ENCODE measurements around the gene CALR3. TPM values are rescaled to one million over a fixed set of nuclear protein-coding genes. Genes with fewer than 3 reads are reported as not detected.
A peak's percentile ranks its signal among the peaks of the same experiment; 100 is the strongest.

Gene CALR3
- total and polyA plus RNA-seq, 2 of the 13 experiments (the other 11 are each of a cell fraction or from before 2014, with no cell fraction given) = not detected

GRCh38 chr19:16470541-16470910, 25.4 kb downstream of the CALR3 start:
- BruUV-seq (replicated peaks) = no TSS peak
- H3K9me3 ChIP-seq (ENCODE audit: low read length) = peaks cover 6% of the 10 kb centered on the region
- no peaks in the 10 kb centered on the region for H3K27me3 ChIP-seq (ENCODE audit: control insufficient read depth in 1 of 2, insufficient read depth in 2 of 2, low read length in 2 of 2)
- intact Hi-C loops (cut with micrococcal nuclease; ENCODE audit: unreplicated experiment) = no loop called here
- H3K4me2 ChIP-seq (ENCODE audit: low read depth, low read length) = peak overlapping the region; percentile 88
- in situ Hi-C loops (cut with HindIII; ENCODE audit: extremely low pct_ligation_motif_present, low pct_unique_long_range_greater_than_20kb) = no loop called here
- WGBS (ENCODE audit: low lambda C conversion rate) = 43% methylated on average over 7 of the region's 7 CpGs
- POLR2A ChIA-PET = interaction anchor here (0.9 to 1.1 kb wide), 2 partner anchors 12 to 26 kb away, joined by 3 read pairs; partner anchors contain the start of genes C19orf44 and CALR3
- H4K20me1 ChIP-seq (ENCODE audit: insufficient read depth, low read length) = peaks cover 7% of the 10 kb centered on the region
- H3K9ac ChIP-seq (ENCODE audit: insufficient read depth, low read depth, low read length) = peak overlapping the region; percentile 83
- no peaks in the 10 kb centered on the region for H3K36me3 ChIP-seq (replicated peaks in 1 of 2; ENCODE audit: control insufficient read depth in 1 of 2, insufficient read depth in 2 of 2, low read length in 2 of 2)
- H3K4me3 ChIP-seq (replicated peaks in 1 of 3; ENCODE audit: insufficient read depth in 1 of 3, low read depth in 2 of 3, low read length in 3 of 3) = peak overlapping the region; percentile 93 to 98 (median 97); a peak in 5 of 6 replicates
- no peak overlapping the region for H2AFZ ChIP-seq (ENCODE audit: low read length)
- ATAC-seq (no peak), FAIRE-seq (no peak), DNase-seq (ENCODE audit: low spot score) (no peak)
- no peak overlapping the region for H3K27ac ChIP-seq (ENCODE audit: extremely low read length, insufficient read depth, low read length)
- CTCF ChIA-PET (ENCODE audit: low intra/inter-chr PET ratio, low total read pairs) = no interaction called here
- peaks cover 56% of the 10 kb centered on the region for H3K79me2 ChIP-seq (ENCODE audit: insufficient read depth, low read length)
- H3K4me1 ChIP-seq (ENCODE audit: insufficient read depth, low read length) = peaks cover 74% of the 10 kb centered on the region
- TF ChIP-seq ZNF530 (CRISPR knock-in tag; IDR thresholded peaks at IDR 0.05; ENCODE audit: low read depth) (no peak), PRDM4 (CRISPR knock-in tag; IDR thresholded peaks at IDR 0.05; ENCODE audit: borderline replicate concordance) (no peak), HCFC1 (IDR thresholded peaks at IDR 0.05; ENCODE audit: low read depth, low read length) (no peak), JUND (CRISPR knock-in tag; IDR thresholded peaks at IDR 0.05) (no peak), ATF7 (IDR thresholded peaks at IDR 0.05) (no peak), ATF7 (CRISPR knock-in tag; IDR thresholded peaks at IDR 0.05) (no peak), ZBED4 (CRISPR knock-in tag; IDR thresholded peaks at IDR 0.05; ENCODE audit: borderline replicate concordance) (no peak), ZNF383 (CRISPR knock-in tag; IDR thresholded peaks at IDR 0.05; ENCODE audit: borderline replicate concordance) (no peak), ZNF407 (CRISPR knock-in tag; IDR thresholded peaks at IDR 0.05; ENCODE audit: not compliant biosample characterization) (no peak)
